ENCODE measurements around the gene RAB6B.

Gene RAB6B

GRCh38 chr3:133776794-133777438, 118.8 kb downstream of the RAB6B start:
- no peak overlapping the region for H3K4me3 ChIP-seq (ENCODE audit: low read length)
- no peak for TF ChIP-seq CTCF (conservative IDR thresholded peaks at IDR 0.05; ENCODE audit: low read depth, low read length)
- no peak for DNase-seq (ENCODE audit: low read depth)

- no peak for TF ChIP-seq CTCF (conservative IDR thresholded peaks at IDR 0.05; ENCODE audit: low read depth, low read length)
- no peak for DNase-seq (ENCODE audit: low read depth)
- no peak overlapping the region for H3K4me3 ChIP-seq (ENCODE audit: low read length)
These were observed 119.8 kb downstream of the RAB6B start for GRCh38 chr3:133775835-133776234.

GRCh38 chr3:133775309-133775708, 120.4 kb downstream of the RAB6B start:
- DNase-seq (ENCODE audit: low read depth), result no peak
- no peak overlapping the region for H3K4me3 ChIP-seq (ENCODE audit: low read length)
- no peak for TF ChIP-seq CTCF (conservative IDR thresholded peaks at IDR 0.05; ENCODE audit: low read depth, low read length)
